PFSK-1 (cell line): Measurements from ENCODE around the gene EEPD1.

ENCODE experiments used
- FOXP2 ChIP-seq: optimal IDR thresholded peaks from 2 replicates; pipeline ENCODE3; 2011; ENCODE audit warnings: borderline replicate concordance, control low read depth, inconsistent platforms; ENCODE audit not compliant: insufficient read depth; ENCODE audit errors: extremely low read length, extremely low read depth
- POLR2AphosphoS5 ChIP-seq: IDR thresholded peaks from 2 replicates; pipeline ENCODE4 v1.6.1; 2012; ENCODE audit warnings: low read depth, mild to moderate bottlenecking, control low read depth, low read length, moderate library complexity
- REST ChIP-seq, 2 experiments: IDR thresholded peaks; 2 replicates each; pipeline versions ENCODE4 v1.6.1 to v1.8.0; 2011 to 2012; ENCODE audit warnings: low read depth in 2 of 2, low read length in 2 of 2, control low read depth in 1 of 2, inconsistent platforms in 1 of 2, mild to moderate bottlenecking in 1 of 2, moderate library complexity in 1 of 2; ENCODE audit not compliant: insufficient read depth in 1 of 2
- SIN3A ChIP-seq: IDR thresholded peaks from 2 replicates; pipeline ENCODE4 v1.6.1; 2012; ENCODE audit warnings: mild to moderate bottlenecking, low read length, moderate library complexity, borderline replicate concordance; ENCODE audit not compliant: insufficient read depth
- TAF1 ChIP-seq: IDR thresholded peaks from 2 replicates; pipeline ENCODE4 v1.6.1; 2012; ENCODE audit warnings: low read length, control low read depth, borderline replicate concordance; ENCODE audit not compliant: insufficient read depth

- no peak for TF ChIP-seq FOXP2
- no peak for TF ChIP-seq TAF1
- no peak for TF ChIP-seq POLR2AphosphoS5
- no peak for TF ChIP-seq REST (IDR thresholded peaks at IDR 0.05; ENCODE audit: insufficient read depth in 1 of 2, low read depth in 2 of 2, low read length in 2 of 2)
- TF ChIP-seq SIN3A = no peak
Measured at GRCh38 chr7:36336390-36336789, 183.3 kb downstream of the EEPD1 start.
